NCI-H128 (cell line): ENCODE results near the gene FECH.
"Not testable (repeated sequence)": the region's sequence is repeated elsewhere in the genome, so short reads cannot be mapped to it uniquely, and the experiment has no call there.

Experiments
- DNase-seq: peaks from one replicate; lab custom pipeline; 2025; ENCODE audit not compliant: unreplicated experiment; lab: John Stamatoyannopoulos, UW

Gene FECH

GRCh38 chr18:57586251-57587049 is at the start of gene FECH:
Gene FECH, minus strand, starts transcription at chr18:57586702. Its CDS starts 82 bp downstream, at chr18:57586620.
- DNase-seq = peak; percentile 21

GRCh38 chr18:57635003-57635822 is 48.7 kb upstream of the FECH start:
- DNase-seq = no peak

GRCh38 chr18:57631697-57632096 is 45.2 kb upstream of the FECH start:
- no peak for DNase-seq

- no peak for DNase-seq
These were observed 44.5 kb upstream of the FECH start for GRCh38 chr18:57630754-57631595.

GRCh38 chr18:57630002-57630753 is 43.7 kb upstream of the FECH start:
- peak; percentile 96 for DNase-seq

GRCh38 chr18:57629422-57629821 is 42.9 kb upstream of the FECH start:
- DNase-seq = no peak

- no peak for DNase-seq
These were observed 41.0 kb upstream of the FECH start for GRCh38 chr18:57627488-57627887.

- DNase-seq = no peak
These were observed 38.5 kb upstream of the FECH start for GRCh38 chr18:57624988-57625387.

- no peak for DNase-seq
These were observed 34.7 kb upstream of the FECH start for GRCh38 chr18:57621246-57621604.

- DNase-seq = no peak
These were observed 33.4 kb upstream of the FECH start for GRCh38 chr18:57619876-57620275.

GRCh38 chr18:57618910-57619309 is 32.4 kb upstream of the FECH start:
- no peak for DNase-seq

GRCh38 chr18:57603871-57604270 is 17.4 kb upstream of the FECH start:
- no peak for DNase-seq

- DNase-seq = no peak
These were observed 8.8 kb upstream of the FECH start for GRCh38 chr18:57595347-57595746.

GRCh38 chr18:57592716-57593115 is 6.2 kb upstream of the FECH start:
- not testable (repeated sequence) for DNase-seq

- no peak for DNase-seq
These were observed 2.7 kb upstream of the FECH start for GRCh38 chr18:57589161-57589560.

GRCh38 chr18:57587098-57587661 is 678 bp upstream of the FECH start:
- no peak for DNase-seq

- no peak for DNase-seq
These were observed 649 bp downstream of the FECH start for GRCh38 chr18:57585855-57586250.

GRCh38 chr18:57585421-57585820 is 1.1 kb downstream of the FECH start:
- DNase-seq = no peak

GRCh38 chr18:57584444-57584843 is 2.1 kb downstream of the FECH start:
- no peak for DNase-seq

GRCh38 chr18:57583297-57583835 is 3.1 kb downstream of the FECH start:
- no peak for DNase-seq
